Measurements from ENCODE around the gene PAN3.

The PAN3 gene

DNA sequence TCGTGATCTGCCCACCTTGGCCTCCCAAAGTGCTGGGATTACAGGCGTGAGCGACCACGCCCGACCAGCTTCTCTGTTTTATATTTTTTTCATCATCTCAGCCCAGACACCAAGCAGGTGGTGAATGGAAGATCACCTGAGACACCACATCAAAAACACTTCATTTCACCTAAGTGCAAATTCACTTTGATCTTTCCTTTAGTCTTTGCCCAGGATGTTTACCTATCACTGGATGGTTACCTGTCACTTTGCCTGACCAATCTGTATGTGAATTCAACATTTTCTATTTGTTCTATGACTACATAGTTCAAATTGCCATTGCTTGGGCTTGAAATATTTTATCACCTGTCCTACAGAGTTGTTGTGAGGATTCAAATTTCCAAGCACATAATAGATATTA, 65.7 kb downstream of the PAN3 start:
- no peak for DNase-seq (ENCODE audit: low spot score)
- CTCF ChIA-PET: no interaction called here
- H3K27ac ChIP-seq: no peak overlapping the region
- POLR2A ChIA-PET (ENCODE audit: low non-redundant PET): no interaction called here
- TF ChIP-seq, protein P1, sequence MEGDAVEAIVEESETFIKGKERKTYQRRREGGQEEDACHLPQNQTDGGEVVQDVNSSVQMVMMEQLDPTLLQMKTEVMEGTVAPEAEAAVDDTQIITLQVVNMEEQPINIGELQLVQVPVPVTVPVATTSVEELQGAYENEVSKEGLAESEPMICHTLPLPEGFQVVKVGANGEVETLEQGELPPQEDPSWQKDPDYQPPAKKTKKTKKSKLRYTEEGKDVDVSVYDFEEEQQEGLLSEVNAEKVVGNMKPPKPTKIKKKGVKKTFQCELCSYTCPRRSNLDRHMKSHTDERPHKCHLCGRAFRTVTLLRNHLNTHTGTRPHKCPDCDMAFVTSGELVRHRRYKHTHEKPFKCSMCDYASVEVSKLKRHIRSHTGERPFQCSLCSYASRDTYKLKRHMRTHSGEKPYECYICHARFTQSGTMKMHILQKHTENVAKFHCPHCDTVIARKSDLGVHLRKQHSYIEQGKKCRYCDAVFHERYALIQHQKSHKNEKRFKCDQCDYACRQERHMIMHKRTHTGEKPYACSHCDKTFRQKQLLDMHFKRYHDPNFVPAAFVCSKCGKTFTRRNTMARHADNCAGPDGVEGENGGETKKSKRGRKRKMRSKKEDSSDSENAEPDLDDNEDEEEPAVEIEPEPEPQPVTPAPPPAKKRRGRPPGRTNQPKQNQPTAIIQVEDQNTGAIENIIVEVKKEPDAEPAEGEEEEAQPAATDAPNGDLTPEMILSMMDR (conservative IDR thresholded peaks at IDR 0.05; ENCODE audit: low read depth): no peak

DNA sequence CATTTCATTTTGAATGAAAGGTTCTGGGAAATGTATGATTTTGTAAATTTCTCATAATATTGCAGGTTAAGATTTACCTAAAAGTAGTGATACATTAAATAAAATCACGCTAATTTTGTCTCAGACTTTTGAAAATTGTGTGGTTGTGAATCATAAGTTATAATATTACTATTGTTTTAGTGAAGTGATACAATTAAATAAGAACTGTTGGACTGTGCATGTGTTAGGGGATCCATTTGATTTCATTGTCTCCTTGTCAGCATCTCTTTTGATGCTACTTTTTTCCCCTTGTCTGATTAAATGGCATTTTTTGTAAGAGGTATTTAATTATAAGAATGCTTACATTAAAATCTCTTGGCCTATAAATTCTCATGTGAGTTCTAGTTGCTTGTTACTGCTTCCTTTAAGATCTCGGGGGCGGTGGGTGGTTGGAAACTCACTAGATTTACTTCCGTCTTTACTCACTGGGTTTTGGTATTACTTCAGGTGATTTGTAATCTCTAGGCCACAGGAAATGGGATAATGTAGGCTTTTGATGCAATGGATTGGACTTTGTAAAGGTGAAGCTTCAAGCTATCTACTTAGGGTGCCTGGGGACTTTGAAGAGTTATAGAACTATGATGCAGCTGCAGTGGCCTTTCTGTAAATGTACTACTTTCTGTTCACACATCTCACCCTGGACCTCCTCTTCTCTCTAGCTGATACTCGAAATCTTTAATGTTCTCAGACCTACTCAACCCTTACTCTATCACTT, 66.5 kb downstream of the PAN3 start:
- POLR2A ChIA-PET (ENCODE audit: low non-redundant PET): no interaction called here
- CTCF ChIA-PET: no interaction called here
- no peak overlapping the region for H3K27ac ChIP-seq
- TF ChIP-seq, protein P1 (conservative IDR thresholded peaks at IDR 0.05; ENCODE audit: low read depth): no peak
- DNase-seq (ENCODE audit: low spot score): no peak

DNA sequence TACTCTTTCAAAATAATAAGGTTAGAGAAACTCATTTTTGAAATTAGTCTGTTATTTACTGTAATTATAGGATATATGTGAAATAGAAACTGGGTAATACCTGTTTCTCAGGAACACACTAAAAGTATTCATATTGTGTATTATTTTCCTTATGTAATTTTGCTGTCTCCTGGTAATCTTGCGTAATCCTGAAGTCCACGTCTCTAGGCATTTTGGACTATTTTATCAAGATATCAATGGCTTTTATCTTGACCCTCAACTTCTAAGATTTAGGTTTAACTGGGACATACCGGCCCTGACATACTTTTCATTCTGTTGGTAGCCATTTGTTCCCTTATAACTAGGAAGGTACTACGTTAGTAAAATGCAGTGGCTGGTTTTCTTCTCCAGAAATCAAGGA, 80.3 kb downstream of the PAN3 start:
- DNase-seq (ENCODE audit: low spot score): no peak
- ChIA-PET CTCF (no interaction called here), POLR2A (ENCODE audit: low non-redundant PET) (no interaction called here)
- TF ChIP-seq, protein P1 (conservative IDR thresholded peaks at IDR 0.05; ENCODE audit: low read depth): no peak
- H3K27ac ChIP-seq: no peak overlapping the region

DNA sequence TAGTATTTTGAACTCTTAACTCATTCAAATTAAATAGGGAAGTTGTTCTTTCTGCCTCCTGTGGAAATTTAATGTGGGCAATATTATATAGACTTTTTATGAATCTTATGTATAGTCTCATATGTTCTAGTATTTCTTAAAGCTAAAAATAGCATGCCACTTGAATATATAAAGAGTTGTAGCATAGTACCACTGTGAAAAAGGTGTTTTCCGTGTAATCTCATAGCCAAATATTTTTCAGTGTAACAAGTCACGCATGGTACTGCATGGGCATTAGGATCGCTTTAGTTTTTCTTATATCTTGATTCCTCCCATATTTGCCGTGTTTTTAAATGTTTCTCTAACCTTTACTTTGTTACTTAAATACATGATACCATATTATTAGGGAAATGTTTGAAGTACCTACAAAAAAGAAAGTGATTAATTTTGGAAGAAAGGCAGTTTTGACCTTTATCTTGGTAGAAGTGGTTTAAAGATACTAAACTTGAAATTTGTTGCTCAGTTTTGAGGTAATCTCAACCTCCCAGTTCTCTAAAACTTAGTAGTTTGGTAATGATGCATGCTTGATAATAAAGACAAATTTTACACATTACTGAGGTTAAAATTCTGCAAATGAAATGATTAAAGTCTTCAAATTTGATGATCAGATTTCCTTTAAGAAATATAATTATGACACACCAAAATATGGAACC, 81.2 kb downstream of the PAN3 start:
- CTCF ChIA-PET: no interaction called here
- no peak overlapping the region for H3K27ac ChIP-seq
- POLR2A ChIA-PET (ENCODE audit: low non-redundant PET): no interaction called here
- DNase-seq (ENCODE audit: low spot score): no peak
- TF ChIP-seq, protein P1 (conservative IDR thresholded peaks at IDR 0.05; ENCODE audit: low read depth): no peak

DNA sequence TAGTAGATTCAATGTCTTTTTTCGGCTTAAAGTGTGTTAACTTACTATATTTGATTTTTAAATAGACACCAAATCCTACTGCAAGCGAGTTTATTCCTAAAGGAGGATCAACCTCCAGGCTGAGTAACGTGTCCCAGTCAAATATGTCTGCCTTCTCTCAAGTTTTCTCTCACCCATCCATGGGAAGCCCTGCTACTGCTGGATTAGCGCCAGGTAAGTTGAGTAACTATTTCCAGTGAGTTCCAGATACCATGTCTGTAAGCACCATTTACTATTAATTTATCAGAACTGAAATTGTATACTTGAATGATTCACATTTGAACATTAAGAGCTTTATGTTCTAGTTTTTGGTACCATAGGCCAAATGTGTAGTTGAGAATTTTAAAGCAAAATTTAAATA, 81.8 kb downstream of the PAN3 start:
- TF ChIP-seq, protein P1 (conservative IDR thresholded peaks at IDR 0.05; ENCODE audit: low read depth): no peak
- H3K27ac ChIP-seq: no peak overlapping the region
- ChIA-PET POLR2A (ENCODE audit: low non-redundant PET) (no interaction called here), CTCF (no interaction called here)
- DNase-seq (ENCODE audit: low spot score): no peak

DNA sequence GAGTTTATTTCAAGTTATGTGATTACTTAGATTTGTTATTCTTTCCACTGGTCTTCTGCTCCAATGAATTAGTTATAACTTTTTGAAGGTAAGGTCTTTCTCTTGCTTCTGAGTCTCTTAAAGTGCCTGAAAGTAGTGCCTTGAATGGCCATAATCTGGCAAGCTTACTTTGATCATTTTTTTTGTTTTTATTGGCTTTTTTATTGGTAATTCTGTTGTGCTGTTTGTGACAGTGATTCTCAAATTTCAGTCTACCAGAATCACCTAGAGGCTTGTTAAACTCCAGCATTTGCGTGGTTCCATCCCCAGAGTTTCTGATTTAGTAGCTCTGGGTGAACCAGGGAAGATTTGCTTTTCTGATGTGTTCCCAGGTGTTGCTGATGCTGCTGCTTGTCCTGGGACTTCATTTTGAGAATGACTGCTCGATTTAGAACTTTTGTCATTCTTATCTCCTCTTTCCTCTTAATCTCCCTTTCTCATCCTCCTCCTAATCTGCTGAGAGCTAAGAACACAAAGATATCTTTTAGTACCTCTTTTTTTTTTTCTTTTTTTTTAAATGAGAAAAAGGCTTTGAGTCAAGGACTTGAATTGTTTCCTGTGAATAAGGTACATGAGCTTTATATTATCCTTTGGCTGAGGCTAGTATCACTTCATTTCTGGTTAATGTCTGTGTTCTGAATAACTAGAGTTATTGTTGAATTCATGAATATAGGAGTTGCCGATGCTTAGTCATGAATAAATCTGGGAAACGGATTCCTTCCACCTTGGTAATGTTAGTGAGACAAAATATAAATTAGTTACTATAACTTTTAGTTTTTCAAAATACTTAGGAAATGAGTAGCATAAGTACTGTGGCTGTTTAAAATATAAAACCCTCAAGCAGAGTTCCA, 91.4 kb downstream of the PAN3 start:
- POLR2A ChIA-PET (ENCODE audit: low non-redundant PET): no interaction called here
- no peak for DNase-seq (ENCODE audit: low spot score)
- TF ChIP-seq, protein P1 (conservative IDR thresholded peaks at IDR 0.05; ENCODE audit: low read depth): no peak
- H3K27ac ChIP-seq: no peak overlapping the region
- CTCF ChIA-PET: interaction anchor here (1.0 kb wide), 1 partner anchor 13 kb away, joined by 5 read pairs; no protein-coding TSS in a partner anchor
